KMS-11 (cell line): ENCODE measurements around the gene LEKR1.

ENCODE experiments used
- H2AFZ ChIP-seq: fragments of 200-600 bp; sonication (generic); 2 replicates; pipeline ENCODE4 v1.6.1; 2016; ENCODE audit warnings: antibody characterized with exemption, mixed run types, low read depth
- H3K27ac ChIP-seq: fragments of 200-600 bp; sonication (generic); 2 replicates; pipeline ENCODE4 v1.6.1; 2016; ENCODE audit warnings: mild to moderate bottlenecking, mixed run types
- H3K27me3 ChIP-seq: fragments of 200-600 bp; sonication (generic); 2 replicates; pipeline ENCODE4 v1.6.1; 2017; ENCODE audit warnings: mild to moderate bottlenecking, low read depth, mixed run types, moderate library complexity; ENCODE audit not compliant: insufficient read depth
- H3K36me3 ChIP-seq: fragments of 200-600 bp; sonication (generic); 2 replicates; pipeline ENCODE4 v1.6.1; 2017; ENCODE audit warnings: mild to moderate bottlenecking, mixed run types; ENCODE audit not compliant: insufficient read depth
- H3K4me1 ChIP-seq: fragments of 200-600 bp; sonication (generic); 2 replicates; pipeline ENCODE4 v1.6.1; 2016; ENCODE audit warnings: mild to moderate bottlenecking, low read depth, mixed run types; ENCODE audit not compliant: poor library complexity, severe bottlenecking
- H3K4me2 ChIP-seq: fragments of 200-600 bp; sonication (generic); 2 replicates; pipeline ENCODE4 v1.7.0; 2016; ENCODE audit warnings: mild to moderate bottlenecking, mixed run types
- H3K4me3 ChIP-seq: fragments of 200-600 bp; sonication (generic); IDR thresholded peaks from 2 replicates; pipeline ENCODE4 v1.6.1; 2017; ENCODE audit warnings: low read depth, low read length, mixed read lengths; ENCODE audit not compliant: insufficient read depth
- H3K79me2 ChIP-seq: fragments of 200-600 bp; sonication (generic); 2 replicates; pipeline ENCODE4 v1.6.1; 2016; ENCODE audit warnings: low read depth, mixed run types; ENCODE audit not compliant: insufficient read depth
- H3K9ac ChIP-seq: fragments of 200-600 bp; sonication (generic); 2 replicates; pipeline ENCODE4 v1.6.1; 2016; ENCODE audit warnings: mild to moderate bottlenecking, mixed run types
- H4K20me1 ChIP-seq: fragments of 200-600 bp; sonication (generic); 2 replicates; pipeline ENCODE4 v1.6.1; 2016; ENCODE audit warnings: mild to moderate bottlenecking, mixed run types; ENCODE audit not compliant: insufficient read depth
- CTCF ChIP-seq: fragments of 200-600 bp; sonication (generic); conservative IDR thresholded peaks from 2 replicates; pipeline ENCODE4 v1.6.1; 2017; ENCODE audit warnings: low read depth, mild to moderate bottlenecking, antibody characterized with exemption, low read length, moderate library complexity, mixed read lengths

The LEKR1 gene

GRCh38 chr3:156834962-156835535, 8.9 kb downstream of the LEKR1 start:
- H3K36me3 ChIP-seq, result no peaks in the 10 kb centered on the region
- no peaks in the 10 kb centered on the region for H4K20me1 ChIP-seq
- TF ChIP-seq CTCF, result no peak
- no peak overlapping the region for H3K27ac ChIP-seq
- no peak overlapping the region for H3K9ac ChIP-seq
- H3K79me2 ChIP-seq, result no peaks in the 10 kb centered on the region
- no peak overlapping the region for H3K4me2 ChIP-seq
- H3K4me3 ChIP-seq, result no peak overlapping the region
- no peaks in the 10 kb centered on the region for H3K4me1 ChIP-seq
- H2AFZ ChIP-seq, result no peak overlapping the region
- H3K27me3 ChIP-seq, result no peaks in the 10 kb centered on the region

GRCh38 chr3:156836701-156837100, 10.5 kb downstream of the LEKR1 start:
- no peaks in the 10 kb centered on the region for H3K27me3 ChIP-seq
- no peaks in the 10 kb centered on the region for H3K36me3 ChIP-seq
- H3K4me1 ChIP-seq, result no peaks in the 10 kb centered on the region
- no peak overlapping the region for H2AFZ ChIP-seq
- H3K9ac ChIP-seq, result no peak overlapping the region
- no peak for TF ChIP-seq CTCF
- no peaks in the 10 kb centered on the region for H4K20me1 ChIP-seq
- H3K4me3 ChIP-seq, result no peak overlapping the region
- H3K27ac ChIP-seq, result no peak overlapping the region
- H3K4me2 ChIP-seq, result no peak overlapping the region
- no peaks in the 10 kb centered on the region for H3K79me2 ChIP-seq

- no peaks in the 10 kb centered on the region for H3K27me3 ChIP-seq
- no peak overlapping the region for H2AFZ ChIP-seq
- no peaks in the 10 kb centered on the region for H3K4me1 ChIP-seq
- no peaks in the 10 kb centered on the region for H3K36me3 ChIP-seq
- H3K4me2 ChIP-seq, result no peak overlapping the region
- no peak overlapping the region for H3K9ac ChIP-seq
- H4K20me1 ChIP-seq, result no peaks in the 10 kb centered on the region
- H3K27ac ChIP-seq, result no peak overlapping the region
- TF ChIP-seq CTCF, result no peak
- no peak overlapping the region for H3K4me3 ChIP-seq
- H3K79me2 ChIP-seq, result no peaks in the 10 kb centered on the region
Observed at GRCh38 chr3:156837115-156837514, 11.0 kb downstream of the LEKR1 start.

- Histone ChIP-seq H3K79me2 (no peaks in the 10 kb centered on the region), H3K9ac (no peak overlapping the region), H3K4me2 (no peak overlapping the region), H4K20me1 (no peaks in the 10 kb centered on the region), H3K36me3 (no peaks in the 10 kb centered on the region), H3K4me3 (no peak overlapping the region), H3K27ac (no peak overlapping the region), H3K4me1 (no peaks in the 10 kb centered on the region), H2AFZ (no peak overlapping the region), H3K27me3 (no peaks in the 10 kb centered on the region)
- no peak for TF ChIP-seq CTCF
Observed at GRCh38 chr3:156838035-156838434, 11.9 kb downstream of the LEKR1 start.
